GM13976 (cell line): ENCODE results near the gene PLCG2.

Experiments
- DNase-seq: peaks from one replicate; pipeline ENCODE4 v3.0.0; 2012; ENCODE audit warnings: low spot score
- CTCF ChIP-seq: IDR thresholded peaks from 2 replicates; pipeline ENCODE4 v1.5.1; 2012; ENCODE audit warnings: borderline replicate concordance, mild to moderate bottlenecking; ENCODE audit not compliant: insufficient read depth; ENCODE audit errors: extremely low read depth, missing control alignments, control extremely low read depth
- in situ Hi-C: fragments of 300-500 bp; cut with MboI; formaldehyde crosslinking; loops from one replicate; pipeline ENCODE4 v1.12.0; 2022; ENCODE audit warnings: low sequenced_read_pairs, mixed read lengths, inconsistent platforms; ENCODE audit not compliant: unreplicated experiment

Gene PLCG2

GRCh38 chr16:81817296-81817695, 38.2 kb downstream of the PLCG2 start:
- TF ChIP-seq CTCF: no peak
- in situ Hi-C loops: no loop called here
- no peak for DNase-seq

- TF ChIP-seq CTCF: no peak
- in situ Hi-C loops: no loop called here
- peak; percentile 53 for DNase-seq
Observed at GRCh38 chr16:81817789-81818567, 38.9 kb downstream of the PLCG2 start.

GRCh38 chr16:81818568-81818896, 39.4 kb downstream of the PLCG2 start:
- no peak for DNase-seq
- TF ChIP-seq CTCF: no peak
- in situ Hi-C loops: no loop called here

GRCh38 chr16:81818905-81819304, 39.8 kb downstream of the PLCG2 start:
- DNase-seq: no peak
- TF ChIP-seq CTCF: no peak
- in situ Hi-C loops: no loop called here

GRCh38 chr16:81821436-81822128, 42.5 kb downstream of the PLCG2 start:
- peak; percentile 60 for DNase-seq
- in situ Hi-C loops: no loop called here
- no peak for TF ChIP-seq CTCF

- DNase-seq: peak; percentile 67
- TF ChIP-seq CTCF: peak; percentile 42
- in situ Hi-C loops: no loop called here
Observed at GRCh38 chr16:81823111-81823510, 44.0 kb downstream of the PLCG2 start.
